Bronchial epithelial cell (primary cell): ENCODE measurements around the gene CRYBG1. TPM values are rescaled to one million over a fixed set of nuclear protein-coding genes. Genes with fewer than 3 reads are reported as not detected.

Experiments
- DNase-seq: peaks from one replicate; pipeline ENCODE4 v3.0.0-alpha.2; 2010; ENCODE audit warnings: low read depth
- FAIRE-seq: peaks from 2 replicates; lab custom pipeline; 2011; peaks lifted over from hg19 to GRCh38; lab: Jason Lieb, UNC
- H3K27me3 ChIP-seq: 2 replicates; pipeline ENCODE4 v1.5.1; 2011; ENCODE audit warnings: low read length; ENCODE audit not compliant: control insufficient read depth, insufficient read depth
- H3K36me3 ChIP-seq: 2 replicates; pipeline ENCODE4 v1.5.1; 2011; ENCODE audit warnings: low read length; ENCODE audit not compliant: control insufficient read depth, insufficient read depth
- H3K4me3 ChIP-seq: 2 replicates; pipeline ENCODE4 v1.5.1; 2011; ENCODE audit warnings: mild to moderate bottlenecking, low read depth, low read length, control low read depth
- total RNA-seq: library from RNA; depleted of rRNA; stranded (reverse); fragments of >200 nt; gene quantifications from 2 replicates; pipeline ENCODE4 v1.2.1, GENCODE V29; 2014
- TF ChIP-seq, protein P1 (sequence below): IDR thresholded peaks from 2 replicates; pipeline ENCODE4 v1.5.1; 2011; ENCODE audit warnings: mild to moderate bottlenecking, moderate library complexity, low read length, control low read depth, inconsistent platforms; ENCODE audit not compliant: insufficient read depth, severe bottlenecking

The CRYBG1 gene
- total RNA-seq, 1 donor from 2014 or later, result 45.0 TPM

DNA sequence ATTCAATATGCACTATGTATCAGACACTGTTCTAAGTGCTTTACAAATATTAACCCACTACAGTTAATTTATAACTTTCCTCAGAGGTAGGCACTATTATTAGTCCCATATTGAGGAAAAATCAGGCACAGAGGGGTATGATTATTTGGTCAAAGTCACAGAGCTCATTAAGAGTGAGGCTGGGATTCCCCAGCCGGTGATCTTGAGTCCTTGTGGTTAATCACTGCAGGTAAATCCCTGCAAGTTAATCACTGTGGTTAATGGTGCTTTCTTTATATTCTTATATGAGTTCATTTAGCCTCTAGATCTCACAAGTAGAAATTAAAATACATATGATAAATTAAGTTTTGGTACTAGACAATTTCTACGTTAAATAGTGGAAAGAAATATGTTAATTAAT is 9.2 kb downstream of the CRYBG1 start:
- FAIRE-seq (no peak), DNase-seq (peak; percentile 70)

DNA sequence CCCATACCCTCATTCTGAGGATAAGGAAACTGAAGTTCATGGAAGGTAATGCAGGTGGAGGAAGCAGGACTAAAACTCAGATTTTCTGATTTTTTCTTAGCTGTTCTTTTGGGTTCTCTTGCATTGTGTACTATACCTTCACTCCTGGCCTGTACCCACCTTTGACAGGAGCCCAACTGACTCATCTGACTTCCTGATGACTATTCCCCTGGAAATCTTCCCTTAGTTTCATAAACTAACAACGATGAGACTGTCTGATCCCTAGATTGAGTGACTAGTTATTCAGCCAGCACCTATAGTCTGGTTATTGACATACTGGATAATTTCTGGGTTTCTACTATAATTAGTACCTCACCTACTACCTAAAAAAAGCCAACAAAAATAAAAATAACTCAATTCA is 10.1 kb downstream of the CRYBG1 start:
- no peak overlapping the region for H3K4me3 ChIP-seq
- TF ChIP-seq, protein P1, sequence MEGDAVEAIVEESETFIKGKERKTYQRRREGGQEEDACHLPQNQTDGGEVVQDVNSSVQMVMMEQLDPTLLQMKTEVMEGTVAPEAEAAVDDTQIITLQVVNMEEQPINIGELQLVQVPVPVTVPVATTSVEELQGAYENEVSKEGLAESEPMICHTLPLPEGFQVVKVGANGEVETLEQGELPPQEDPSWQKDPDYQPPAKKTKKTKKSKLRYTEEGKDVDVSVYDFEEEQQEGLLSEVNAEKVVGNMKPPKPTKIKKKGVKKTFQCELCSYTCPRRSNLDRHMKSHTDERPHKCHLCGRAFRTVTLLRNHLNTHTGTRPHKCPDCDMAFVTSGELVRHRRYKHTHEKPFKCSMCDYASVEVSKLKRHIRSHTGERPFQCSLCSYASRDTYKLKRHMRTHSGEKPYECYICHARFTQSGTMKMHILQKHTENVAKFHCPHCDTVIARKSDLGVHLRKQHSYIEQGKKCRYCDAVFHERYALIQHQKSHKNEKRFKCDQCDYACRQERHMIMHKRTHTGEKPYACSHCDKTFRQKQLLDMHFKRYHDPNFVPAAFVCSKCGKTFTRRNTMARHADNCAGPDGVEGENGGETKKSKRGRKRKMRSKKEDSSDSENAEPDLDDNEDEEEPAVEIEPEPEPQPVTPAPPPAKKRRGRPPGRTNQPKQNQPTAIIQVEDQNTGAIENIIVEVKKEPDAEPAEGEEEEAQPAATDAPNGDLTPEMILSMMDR, result no peak
- FAIRE-seq (peak; percentile 40), DNase-seq (peak; percentile 95)
- H3K27me3 ChIP-seq, result no peaks in the 10 kb centered on the region
- no peaks in the 10 kb centered on the region for H3K36me3 ChIP-seq

More for the DNA sequence above, 9.2 kb downstream of the CRYBG1 start:
- H3K27me3 ChIP-seq, result no peaks in the 10 kb centered on the region
- H3K4me3 ChIP-seq, result no peak overlapping the region
- no peaks in the 10 kb centered on the region for H3K36me3 ChIP-seq
- TF ChIP-seq, protein P1, result no peak

DNA sequence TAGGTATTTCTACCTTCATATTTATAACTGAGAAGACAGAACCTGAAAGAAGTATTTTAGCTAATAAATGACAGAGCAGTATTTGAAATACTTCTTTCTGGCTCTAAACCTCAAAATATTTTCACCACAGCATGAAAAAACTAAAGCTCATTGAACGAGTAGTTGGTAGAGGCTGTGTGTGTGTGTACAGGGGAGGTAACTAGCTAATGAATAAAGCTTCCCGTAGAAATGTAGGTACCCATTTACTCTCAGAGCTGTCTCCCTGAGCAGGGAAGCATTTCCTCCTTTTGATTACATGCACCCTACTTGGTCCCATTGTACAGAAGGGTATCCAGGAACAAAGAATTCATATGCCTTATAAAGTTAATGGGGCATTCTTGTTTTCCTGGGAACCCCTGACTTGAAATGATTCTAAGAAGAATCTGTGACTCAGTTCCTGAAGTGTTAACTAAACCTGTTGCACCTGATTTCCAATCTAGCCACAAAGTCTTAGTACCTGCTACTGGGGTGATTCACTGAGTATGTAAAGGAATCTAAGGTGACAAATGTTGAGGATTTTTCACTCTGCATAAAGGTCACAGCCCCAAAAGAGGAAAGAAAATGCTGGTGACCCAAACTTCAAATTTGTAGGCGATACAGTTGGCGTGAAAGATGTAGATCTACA is 12.5 kb downstream of the CRYBG1 start:
- TF ChIP-seq, protein P1, result no peak
- Histone ChIP-seq H3K4me3 (no peak overlapping the region), H3K36me3 (no peaks in the 10 kb centered on the region), H3K27me3 (no peaks in the 10 kb centered on the region)
- FAIRE-seq (no peak), DNase-seq (peak; percentile 98)

DNA sequence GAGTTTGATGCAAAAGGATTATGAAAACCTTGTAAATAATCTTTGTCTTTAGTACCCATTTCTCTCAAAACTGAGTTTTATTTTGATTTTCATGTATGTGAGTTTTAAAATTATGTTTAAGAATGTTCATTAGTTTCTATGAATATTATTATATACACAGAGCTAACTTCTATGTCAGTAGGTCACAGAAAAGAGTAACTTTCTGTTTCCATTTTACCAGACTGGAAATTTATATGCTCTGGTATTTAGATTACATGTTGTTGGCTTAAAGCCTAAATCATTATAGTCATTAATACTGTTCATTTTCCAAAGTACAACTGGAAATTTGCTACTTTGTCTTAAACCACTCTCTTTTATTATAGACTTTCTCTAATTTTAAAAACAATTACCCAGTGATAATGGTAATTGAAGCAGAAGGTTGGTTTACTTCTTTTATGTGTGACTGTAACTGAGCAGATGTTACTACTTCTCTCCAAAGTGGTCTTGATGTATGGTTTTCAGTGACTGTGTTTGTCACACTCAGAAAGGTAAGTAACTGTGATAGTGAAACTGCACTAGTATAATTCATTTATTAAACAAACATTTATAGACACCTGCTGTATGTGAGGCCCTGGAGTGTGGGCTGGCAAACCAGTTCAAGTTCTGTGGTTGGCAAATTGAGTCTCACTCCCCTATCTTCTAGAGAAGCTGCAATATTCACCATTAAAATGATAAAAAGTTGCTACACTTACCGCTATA is 13.2 kb downstream of the CRYBG1 start:
- TF ChIP-seq, protein P1, result no peak
- FAIRE-seq (no peak), DNase-seq (no peak)
- Histone ChIP-seq H3K4me3 (no peak overlapping the region), H3K36me3 (no peaks in the 10 kb centered on the region), H3K27me3 (no peaks in the 10 kb centered on the region)

DNA sequence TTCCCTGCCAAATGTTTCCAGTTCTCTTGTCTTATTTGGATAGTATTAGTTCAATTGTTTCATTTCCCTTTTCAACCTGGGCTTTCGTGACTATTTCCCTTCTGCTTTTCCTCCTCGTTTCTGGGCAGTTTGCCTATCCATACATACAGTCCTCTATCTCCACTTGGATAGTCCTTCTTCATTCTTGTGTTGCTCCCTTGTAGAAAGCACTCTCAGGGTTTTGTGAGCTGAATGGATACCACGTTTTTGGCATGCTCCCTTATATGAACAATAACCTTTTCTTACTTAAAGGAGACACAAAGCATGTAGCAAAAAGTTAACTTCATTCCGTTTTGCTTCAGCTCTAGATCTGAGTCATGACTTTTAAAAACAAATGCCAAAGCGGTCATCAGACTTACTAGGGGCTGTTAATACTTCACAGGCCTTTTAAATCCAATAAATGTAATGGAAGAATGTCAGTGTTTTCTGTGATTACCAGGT is 16.6 kb downstream of the CRYBG1 start:
- peak; percentile 70 for DNase-seq
- no peak for FAIRE-seq
- H3K27me3 ChIP-seq, result no peaks in the 10 kb centered on the region
- TF ChIP-seq, protein P1, result no peak
- no peak overlapping the region for H3K4me3 ChIP-seq
- no peaks in the 10 kb centered on the region for H3K36me3 ChIP-seq
